GM06990 (cell line): ENCODE data around the gene NLRX1.

ENCODE experiments used
- DNase-seq: peaks from one replicate; pipeline ENCODE4 v3.0.0-alpha.2; 2011; ENCODE audit not compliant: insufficient read length; ENCODE audit errors: extremely low read depth
- H3K27me3 ChIP-seq: replicated peaks from 2 replicates; pipeline ENCODE4 v1.6.0; 2011; ENCODE audit warnings: low read length; ENCODE audit not compliant: control insufficient read depth, insufficient read depth
- H3K36me3 ChIP-seq: 2 replicates; pipeline ENCODE4 v1.5.1; 2011; ENCODE audit warnings: low read length; ENCODE audit not compliant: control insufficient read depth, insufficient read depth
- H3K4me3 ChIP-seq: replicated peaks from 2 replicates; pipeline ENCODE4 v1.5.1; 2011; ENCODE audit warnings: low read depth, mild to moderate bottlenecking, control low read depth, low read length
- TF ChIP-seq, protein P1 (sequence below): IDR thresholded peaks from 2 replicates; pipeline ENCODE4 v1.5.1; 2011; ENCODE audit warnings: low read length, control low read depth, mild to moderate bottlenecking, inconsistent platforms; ENCODE audit not compliant: insufficient read depth, poor library complexity, severe bottlenecking

The NLRX1 gene

DNA sequence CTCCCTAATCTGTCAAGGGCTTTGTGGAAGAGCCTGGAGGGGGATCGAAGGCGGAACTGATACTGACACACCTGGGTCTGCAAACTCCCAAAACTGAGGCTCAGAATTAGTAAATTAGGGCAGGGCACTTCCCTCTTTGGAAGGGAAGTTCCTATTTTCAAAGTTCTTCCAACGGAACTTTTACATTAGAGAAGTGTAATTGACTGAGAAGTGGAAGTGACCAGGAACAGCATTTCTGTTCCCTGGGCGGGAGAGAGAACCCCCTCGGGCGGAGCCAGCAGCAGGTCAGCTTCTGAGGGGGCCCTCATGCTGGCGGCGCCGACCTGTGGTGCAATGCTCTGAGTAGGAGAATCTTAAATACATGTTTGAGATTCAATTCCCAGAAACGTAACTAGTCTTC lies 36.6 kb downstream of the NLRX1 start:
- no peak overlapping the region; the same call in 1 of the 2 replicates for H3K4me3 ChIP-seq
- no peak for DNase-seq
- no peaks in the 10 kb centered on the region; the same call in 1 of the 2 replicates for H3K36me3 ChIP-seq
- TF ChIP-seq, protein P1, sequence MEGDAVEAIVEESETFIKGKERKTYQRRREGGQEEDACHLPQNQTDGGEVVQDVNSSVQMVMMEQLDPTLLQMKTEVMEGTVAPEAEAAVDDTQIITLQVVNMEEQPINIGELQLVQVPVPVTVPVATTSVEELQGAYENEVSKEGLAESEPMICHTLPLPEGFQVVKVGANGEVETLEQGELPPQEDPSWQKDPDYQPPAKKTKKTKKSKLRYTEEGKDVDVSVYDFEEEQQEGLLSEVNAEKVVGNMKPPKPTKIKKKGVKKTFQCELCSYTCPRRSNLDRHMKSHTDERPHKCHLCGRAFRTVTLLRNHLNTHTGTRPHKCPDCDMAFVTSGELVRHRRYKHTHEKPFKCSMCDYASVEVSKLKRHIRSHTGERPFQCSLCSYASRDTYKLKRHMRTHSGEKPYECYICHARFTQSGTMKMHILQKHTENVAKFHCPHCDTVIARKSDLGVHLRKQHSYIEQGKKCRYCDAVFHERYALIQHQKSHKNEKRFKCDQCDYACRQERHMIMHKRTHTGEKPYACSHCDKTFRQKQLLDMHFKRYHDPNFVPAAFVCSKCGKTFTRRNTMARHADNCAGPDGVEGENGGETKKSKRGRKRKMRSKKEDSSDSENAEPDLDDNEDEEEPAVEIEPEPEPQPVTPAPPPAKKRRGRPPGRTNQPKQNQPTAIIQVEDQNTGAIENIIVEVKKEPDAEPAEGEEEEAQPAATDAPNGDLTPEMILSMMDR = no peak
- H3K27me3 ChIP-seq = no peaks in the 10 kb centered on the region

DNA sequence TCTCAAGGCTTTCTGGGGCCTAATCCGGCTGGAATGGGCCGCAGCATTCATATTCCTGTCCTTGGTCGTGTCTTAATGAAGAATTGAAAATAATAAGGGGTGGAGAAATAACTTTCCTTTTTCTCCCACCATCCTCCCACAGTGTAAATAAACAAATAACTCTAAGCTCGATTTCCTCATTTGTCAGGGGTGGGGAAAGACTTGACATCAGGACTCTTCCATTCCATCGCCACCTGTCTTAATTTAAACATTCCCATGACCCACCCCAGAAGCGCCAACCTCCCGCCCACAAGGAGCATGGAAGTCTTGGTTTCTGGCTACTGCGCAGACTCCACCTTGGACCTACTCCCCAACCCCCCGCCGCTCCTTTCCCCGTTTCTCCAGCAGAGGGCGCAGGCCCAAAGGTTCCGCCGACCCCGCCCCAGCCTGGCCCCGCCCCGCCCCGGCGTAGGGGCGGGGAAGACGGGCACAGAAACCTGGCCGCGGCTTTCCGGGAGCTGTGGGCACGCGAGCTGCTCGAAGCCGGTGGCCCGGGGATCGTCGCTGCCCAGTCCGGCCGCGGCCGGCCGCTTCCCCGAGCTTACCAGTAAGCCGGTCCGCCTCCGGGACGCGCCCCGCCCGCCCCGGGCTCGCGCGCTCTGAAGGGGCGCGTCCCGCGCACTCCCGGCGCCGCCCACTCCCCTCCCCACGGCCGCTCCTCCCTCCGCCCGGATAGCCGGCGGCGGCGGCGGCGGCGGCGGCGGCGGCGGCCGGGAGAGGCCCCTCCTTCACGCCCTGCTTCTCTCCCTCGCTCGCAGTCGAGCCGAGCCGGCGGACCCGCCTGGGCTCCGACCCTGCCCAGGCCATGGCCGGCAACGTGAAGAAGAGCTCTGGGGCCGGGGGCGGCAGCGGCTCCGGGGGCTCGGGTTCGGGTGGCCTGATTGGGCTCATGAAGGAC lies 37.3 kb downstream of the NLRX1 start, which contains the start of gene CBL:
Gene CBL (plus strand): TSS at position 766 of the 937 bp plus-strand sequence. CDS start 79 bp downstream, at position 845.
- Histone ChIP-seq H3K27me3 (no peaks in the 10 kb centered on the region), H3K4me3 (peak within 1 kb of the TSS; percentile 97), H3K36me3 (no peaks in the 10 kb centered on the region; the same call in 1 of the 2 replicates)
- TF ChIP-seq, protein P1 = peak; percentile 97
- DNase-seq = peak; percentile 90

DNA sequence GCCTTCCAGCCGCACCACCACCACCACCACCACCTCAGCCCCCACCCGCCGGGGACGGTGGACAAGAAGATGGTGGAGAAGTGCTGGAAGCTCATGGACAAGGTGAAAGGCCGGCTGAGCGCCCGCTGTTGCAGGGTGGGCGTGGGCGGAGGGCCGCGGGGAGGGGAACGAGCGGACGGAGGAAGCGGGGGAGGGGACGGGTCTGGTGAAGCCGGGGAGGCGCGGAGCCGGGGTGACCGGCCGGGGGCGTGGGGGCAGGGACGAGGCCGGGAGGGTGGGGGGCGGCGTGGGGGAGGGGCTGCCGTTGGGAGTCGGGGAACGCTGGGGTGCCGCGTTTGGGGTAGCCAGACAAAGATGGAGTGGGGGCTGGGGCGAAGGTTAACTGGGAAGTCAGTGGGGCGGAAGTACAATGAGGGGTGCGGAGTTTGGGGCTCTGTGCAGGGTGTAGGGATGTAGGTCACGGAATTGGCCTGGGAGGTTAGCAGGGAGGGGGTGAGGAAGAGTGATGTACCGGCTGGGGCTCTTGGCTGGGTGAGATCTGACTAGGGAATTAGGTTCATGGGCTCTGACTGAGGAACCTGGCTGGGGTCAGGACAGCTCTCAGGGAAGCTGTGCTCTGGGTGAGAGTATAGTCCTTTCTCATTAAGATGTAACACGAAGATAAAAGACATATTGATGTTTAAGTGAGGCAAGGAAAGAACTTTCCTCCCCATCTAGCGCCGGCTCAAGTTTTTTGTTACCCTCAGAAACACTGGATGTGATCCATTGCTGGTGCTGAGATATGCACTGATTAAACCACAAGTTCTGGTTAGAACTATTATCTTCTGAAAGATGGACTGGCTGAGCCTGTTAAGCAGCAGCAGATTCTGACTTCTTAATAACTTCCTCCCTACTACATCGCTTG lies 38.2 kb downstream of the NLRX1 start:
- TF ChIP-seq, protein P1 = no peak
- peak overlapping the region; percentile 97 for H3K4me3 ChIP-seq
- DNase-seq = peak; percentile 36
- H3K27me3 ChIP-seq = no peaks in the 10 kb centered on the region
- H3K36me3 ChIP-seq = no peaks in the 10 kb centered on the region; the same call in 1 of the 2 replicates

DNA sequence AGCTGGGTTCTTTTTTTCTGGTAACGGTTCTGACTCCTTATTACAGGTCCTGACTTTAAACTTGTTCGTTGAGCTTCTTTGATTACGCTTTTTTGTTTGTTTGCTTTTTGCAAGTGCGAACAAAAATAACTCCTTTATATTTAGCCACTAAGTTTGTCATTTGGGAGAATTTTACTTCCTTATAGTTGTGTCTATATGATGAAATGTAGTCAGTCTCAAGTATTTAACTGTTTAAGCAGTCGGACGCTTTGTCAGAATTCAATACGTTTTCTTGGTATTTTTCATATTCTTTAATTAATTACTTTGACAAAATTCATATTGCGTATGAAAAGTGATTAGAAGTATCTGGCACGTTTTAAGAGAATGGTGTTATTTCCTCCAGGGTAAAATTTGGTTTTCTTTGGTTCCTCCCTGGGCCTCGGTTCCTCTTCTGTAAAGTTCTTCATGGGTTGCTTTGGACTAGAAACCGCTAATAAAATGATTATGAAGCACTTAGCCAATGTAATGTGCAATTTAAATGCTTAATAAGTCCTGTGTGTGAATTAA lies 39.0 kb downstream of the NLRX1 start:
- H3K4me3 ChIP-seq = peak overlapping the region; percentile 97
- TF ChIP-seq, protein P1 = no peak
- no peaks in the 10 kb centered on the region for H3K27me3 ChIP-seq
- H3K36me3 ChIP-seq = no peaks in the 10 kb centered on the region; the same call in 1 of the 2 replicates
- DNase-seq = no peak

DNA sequence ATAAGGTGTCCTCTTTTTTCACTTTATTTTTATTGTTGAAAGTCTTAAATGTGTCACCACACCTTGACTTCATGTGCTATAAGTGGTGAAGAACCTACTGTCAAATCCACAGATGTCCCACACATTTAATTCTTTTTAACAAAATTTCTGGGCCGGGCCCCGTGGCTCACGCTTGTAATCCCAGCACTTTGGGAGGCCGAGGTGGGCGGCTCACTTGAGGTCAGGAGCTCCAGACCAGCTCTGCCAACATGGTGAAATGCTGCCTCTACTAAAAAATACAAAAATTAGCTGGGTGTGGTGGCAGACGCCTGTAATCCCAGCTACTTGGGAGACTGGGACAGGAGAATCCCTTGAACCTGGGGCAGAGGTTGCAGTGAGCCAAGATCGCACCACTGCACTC lies 40.7 kb downstream of the NLRX1 start:
- Histone ChIP-seq H3K36me3 (no peaks in the 10 kb centered on the region; the same call in 1 of the 2 replicates), H3K27me3 (no peaks in the 10 kb centered on the region), H3K4me3 (no peak overlapping the region)
- no peak for DNase-seq
- TF ChIP-seq, protein P1 = no peak
